Liver (tissue), 2 donors: Measurements from ENCODE around the gene RIMBP2.

Source experiments
- CTCF ChIP-seq: fragments of 150-350 bp; IDR thresholded peaks from 2 replicates; pipeline ENCODE4 v1.5.1; 2017; ENCODE audit warnings: improper control_type of control experiment, low read depth, low read length; ENCODE audit not compliant: missing input control
- MAX ChIP-seq: IDR thresholded peaks from 2 replicates; pipeline ENCODE4 v1.6.1; 2016; ENCODE audit warnings: antibody characterized with exemption
- donor health status: healthy.

GRCh38 chr12:130522244-130522834 is 193.8 kb downstream of the RIMBP2 start:
- TF ChIP-seq CTCF (no peak), MAX (no peak)
